Small intestine (tissue), 7 donors: ENCODE data around the gene ATXN7L3. TPM values are rescaled to one million over a fixed set of nuclear protein-coding genes. Genes with fewer than 3 reads are reported as not detected.

Source experiments
- DNase-seq, 2 donors: peaks; one replicate each; pipeline versions ENCODE4 v3.0.0 to v3.0.0-alpha.2; 2013
- FAIRE-seq: peaks from 2 replicates; lab custom pipeline; 2012; peaks lifted over from hg19 to GRCh38; lab: Jason Lieb, UNC
- H3K27ac ChIP-seq, 3 donors: one replicate each; pipeline ENCODE4 v1.5.1; 2013; ENCODE audit warnings: low read length in 2 of 3, mild to moderate bottlenecking in 2 of 3, control low read depth in 1 of 3, inconsistent platforms in 1 of 3, low read depth in 1 of 3, moderate library complexity in 1 of 3
- H3K27me3 ChIP-seq, 3 donors: one replicate each; pipeline ENCODE4 v1.6.1; 2013; ENCODE audit warnings: low read length in 3 of 3, inconsistent platforms in 1 of 3; ENCODE audit not compliant: control insufficient read depth in 3 of 3, insufficient read depth in 3 of 3
- H3K36me3 ChIP-seq, 3 donors: one replicate each; pipeline ENCODE4 v1.6.1; 2013; ENCODE audit warnings: low read length in 3 of 3, inconsistent platforms in 1 of 3, low read depth in 1 of 3, mild to moderate bottlenecking in 1 of 3, moderate library complexity in 1 of 3; ENCODE audit not compliant: control insufficient read depth in 3 of 3, insufficient read depth in 2 of 3
- H3K4me1 ChIP-seq, 3 donors: one replicate each; pipeline ENCODE4 v1.6.1; 2013; ENCODE audit warnings: low read length in 2 of 3, inconsistent platforms in 1 of 3, low read depth in 1 of 3, mild to moderate bottlenecking in 1 of 3, moderate library complexity in 1 of 3; ENCODE audit not compliant: control insufficient read depth in 3 of 3, insufficient read depth in 2 of 3
- H3K4me3 ChIP-seq, 3 donors: one replicate each; pipeline ENCODE4 v1.5.1; 2013; ENCODE audit warnings: low read length in 3 of 3, control low read depth in 1 of 3, inconsistent platforms in 1 of 3, low read depth in 1 of 3, mild to moderate bottlenecking in 1 of 3, moderate library complexity in 1 of 3
- H3K9me3 ChIP-seq, 2 donors: one replicate each; pipeline ENCODE4 v1.6.1; 2013; ENCODE audit warnings: low read depth in 1 of 2, low read length in 1 of 2; ENCODE audit not compliant: control insufficient read depth in 2 of 2, insufficient read depth in 1 of 2
- WGBS, 3 donors: extraction: QIAGEN DNeasy Blood & Tissue Kit; methylation state at CpG; one replicate each; pipeline ENCODE4 v1.1.7; 2013; 5-methylcytosine and 5-hydroxymethylcytosine counted together
- polyA plus RNA-seq, 4 donors: library from polyadenylated mRNA; stranded (reverse) in 3 of 4; unstranded in 1 of 4; fragments of 200-250 nt in 3 of 4; fragments of 120-200 nt in 1 of 4; gene quantifications; one replicate each; pipeline versions ENCODE4 v1.2.1 to v1.2.3, GENCODE V29; 2013
- donor health status: healthy with polysubstance abuse.
- donor health status: control.
- donor health status: control.
- donor health status: Bipolar disorder and iron deficiency.
- donor health status: healthy.

ATXN7L3 gene
- polyA plus RNA-seq, 4 donors, result 40.3 to 44.1 (median 43.1) TPM

- H3K27ac ChIP-seq, result no peak overlapping the region
- peaks cover 0 to 40% (median 6%) of the 10 kb centered on the region in 3 donors for H3K36me3 ChIP-seq
- WGBS, 3 donors, result 90 to 98% (median 94%) methylated on average over 4 of the region's 4 CpGs
- no peaks in the 10 kb centered on the region for H3K9me3 ChIP-seq
- DNase-seq (no peak), FAIRE-seq (no peak)
- H3K4me1 ChIP-seq, result no peaks in the 10 kb centered on the region
- H3K4me3 ChIP-seq, result no peak overlapping the region
- no peaks in the 10 kb centered on the region for H3K27me3 ChIP-seq
Measured at GRCh38 chr17:44177640-44178039, 22.0 kb downstream of the ATXN7L3 start.

GRCh38 chr17:44176671-44177501 is 22.8 kb downstream of the ATXN7L3 start:
- no peaks in the 10 kb centered on the region for H3K4me1 ChIP-seq
- WGBS, 3 donors, result 94 to 98% (median 97%) methylated on average over 49 to 54 of the region's 54 CpGs
- FAIRE-seq (no peak), DNase-seq (no peak)
- no peaks in the 10 kb centered on the region for H3K9me3 ChIP-seq
- H3K4me3 ChIP-seq, result no peak overlapping the region
- no peaks in the 10 kb centered on the region for H3K27me3 ChIP-seq
- H3K36me3 ChIP-seq, result peaks cover 0 to 33% (median 2%) of the 10 kb centered on the region in 3 donors
- H3K27ac ChIP-seq, result no peak overlapping the region

GRCh38 chr17:44176257-44176656 is 23.4 kb downstream of the ATXN7L3 start:
- Histone ChIP-seq H3K36me3 (peaks cover 0 to 33% (median 2%) of the 10 kb centered on the region in 3 donors), H3K4me3 (no peak overlapping the region), H3K27ac (no peak overlapping the region), H3K9me3 (no peaks in the 10 kb centered on the region), H3K4me1 (no peaks in the 10 kb centered on the region), H3K27me3 (no peaks in the 10 kb centered on the region)
- no peak for DNase-seq
- FAIRE-seq, result no peak
- 95 to 100% (median 98%) methylated on average over 1 of the region's 1 CpG for WGBS, 3 donors

GRCh38 chr17:44174427-44174826 is 25.3 kb downstream of the ATXN7L3 start:
- WGBS, 3 donors, result 93 to 98% (median 96%) methylated on average over 2 of the region's 2 CpGs

GRCh38 chr17:44171931-44172455 is 27.7 kb downstream of the ATXN7L3 start:
- FAIRE-seq (no peak), DNase-seq (no peak)
- Histone ChIP-seq H3K36me3 (peaks cover 0 to 14% (median 2%) of the 10 kb centered on the region in 3 donors), H3K9me3 (no peaks in the 10 kb centered on the region), H3K4me3 (no peak overlapping the region), H3K4me1 (peaks cover 0 to 10% (median 0%) of the 10 kb centered on the region in 3 donors), H3K27me3 (peaks cover 0 to 9% (median 0%) of the 10 kb centered on the region in 3 donors), H3K27ac (no peak overlapping the region)
- WGBS, 3 donors, result 64 to 82% (median 65%) methylated on average over 17 of the region's 17 CpGs

More at GRCh38 chr17:44174427-44174826, 25.3 kb downstream of the ATXN7L3 start:
- no peak overlapping the region for H3K4me3 ChIP-seq
- H3K27ac ChIP-seq, result no peak overlapping the region
- FAIRE-seq (no peak), DNase-seq (no peak)
- peaks cover 0 to 6% (median 0%) of the 10 kb centered on the region in 3 donors for H3K4me1 ChIP-seq
- peaks cover 0 to 33% (median 2%) of the 10 kb centered on the region in 3 donors for H3K36me3 ChIP-seq
- peaks cover 0 to 9% (median 0%) of the 10 kb centered on the region in 3 donors for H3K27me3 ChIP-seq
- no peaks in the 10 kb centered on the region for H3K9me3 ChIP-seq

GRCh38 chr17:44170499-44171201 is 29.0 kb downstream of the ATXN7L3 start, which contains the start of gene ASB16:
ASB16 (plus strand) TSS chr17:44170704; CDS start chr17:44170790, 86 bp downstream.
- FAIRE-seq (no peak), DNase-seq (peak in 1 of 2 donors; percentile 22)
- 32 to 52% (median 45%) methylated on average over 18 to 21 of the region's 21 CpGs for WGBS, 3 donors

GRCh38 chr17:44170135-44170498 is 29.6 kb downstream of the ATXN7L3 start:
- Histone ChIP-seq H3K9me3 (no peaks in the 10 kb centered on the region), H3K36me3 (peaks cover 0 to 4% (median 0%) of the 10 kb centered on the region in 3 donors), H3K27ac (peak overlapping the region in 1 of 3 donors; percentile 51), H3K4me3 (no peak overlapping the region), H3K27me3 (peaks cover 0 to 9% (median 0%) of the 10 kb centered on the region in 3 donors), H3K4me1 (peaks cover 0 to 10% (median 0%) of the 10 kb centered on the region in 3 donors)
- no peak for FAIRE-seq
- DNase-seq, result no peak
- WGBS, 3 donors, result 49 to 59% (median 58%) methylated on average over 5 of the region's 5 CpGs

More at GRCh38 chr17:44170499-44171201, 29.0 kb downstream of the ATXN7L3 start, which contains the start of gene ASB16:
- Histone ChIP-seq H3K36me3 (peaks cover 0 to 4% (median 2%) of the 10 kb centered on the region in 3 donors), H3K4me3 (no peak within 1 kb of the TSS), H3K4me1 (peaks cover 0 to 10% (median 0%) of the 10 kb centered on the region in 3 donors), H3K27me3 (peaks cover 0 to 9% (median 0%) of the 10 kb centered on the region in 3 donors), H3K27ac (peak within 1 kb of the TSS in 1 of 3 donors; percentile 51), H3K9me3 (no peaks in the 10 kb centered on the region)
